Endodermal cell (in vitro differentiated cells): ENCODE results near the gene MRO. TPM values are rescaled to one million over a fixed set of nuclear protein-coding genes. Genes with fewer than 3 reads are reported as not detected.
A peak's percentile ranks its signal among the peaks of the same experiment; 100 is the strongest.

Experiments
- DNase-seq: peaks from one replicate; pipeline ENCODE4 v3.0.0-alpha.2; 2017
- H3K27ac ChIP-seq: 2 replicates; pipeline ENCODE4 v1.5.1; 2013; ENCODE audit warnings: mild to moderate bottlenecking, low read depth, low read length, moderate library complexity
- H3K27me3 ChIP-seq: 2 replicates; pipeline ENCODE4 v1.6.1; 2013; ENCODE audit warnings: mild to moderate bottlenecking, low read length, moderate library complexity; ENCODE audit not compliant: insufficient read depth, control insufficient read depth, poor library complexity, severe bottlenecking
- H3K36me3 ChIP-seq: 2 replicates; pipeline ENCODE4 v1.7.0; 2013; ENCODE audit warnings: mild to moderate bottlenecking, low read length, moderate library complexity; ENCODE audit not compliant: control insufficient read depth, insufficient read depth
- H3K4me1 ChIP-seq: one replicate; pipeline ENCODE4 v1.7.0; 2013; ENCODE audit warnings: low read length; ENCODE audit not compliant: control insufficient read depth, insufficient read depth
- H3K4me3 ChIP-seq: 2 replicates; pipeline ENCODE4 v1.5.1; 2013; ENCODE audit warnings: mild to moderate bottlenecking, low read length, moderate library complexity
- H3K9ac ChIP-seq: 2 replicates; pipeline ENCODE4 v1.6.1; 2013; ENCODE audit warnings: mild to moderate bottlenecking, low read length, moderate library complexity; ENCODE audit not compliant: poor library complexity, severe bottlenecking; ENCODE audit errors: extremely low read depth
- H3K9me3 ChIP-seq: 2 replicates; pipeline ENCODE4 v1.6.1; 2013; ENCODE audit warnings: mild to moderate bottlenecking, low read length, moderate library complexity; ENCODE audit not compliant: control insufficient read depth
- H3K27ac Mint-ChIP-seq: 2 replicates; pipeline ENCODE4 v1.8.0; 2020; ENCODE audit warnings: mixed read lengths
- H3K27me3 Mint-ChIP-seq: 2 replicates; pipeline ENCODE4 v1.8.0; 2021; ENCODE audit warnings: mild to moderate bottlenecking, mixed read lengths; ENCODE audit not compliant: insufficient read depth
- H3K36me3 Mint-ChIP-seq: 2 replicates; pipeline ENCODE4 v1.8.0; 2020; ENCODE audit warnings: low read depth, mixed read lengths
- H3K4me1 Mint-ChIP-seq: 2 replicates; pipeline ENCODE4 v1.8.0; 2020; ENCODE audit warnings: mixed read lengths
- H3K4me3 Mint-ChIP-seq: 2 replicates; pipeline ENCODE4 v1.8.0; 2020; ENCODE audit warnings: mild to moderate bottlenecking, moderate library complexity, mixed read lengths
- H3K9me3 Mint-ChIP-seq: 2 replicates; pipeline ENCODE4 v1.8.0; 2020; ENCODE audit warnings: mild to moderate bottlenecking, mixed read lengths
- WGBS, 2 experiments: methylation state at CpG; one replicate each; pipeline versions ENCODE4 v1.1.5 to v1.1.7; 2013; ENCODE audit warnings: missing lambda C conversion rate in 2 of 2, mixed read lengths in 1 of 2; ENCODE audit not compliant: insufficient coverage in 1 of 2, insufficient read length in 1 of 2; 5-methylcytosine and 5-hydroxymethylcytosine counted together
- total RNA-seq, 2 donors: library from RNA; stranded (reverse); fragmentation: NEBNext Ultra II Directional in 1 of 2; extraction: Animal tissue kit (Norgen Biotek cat#: 25700) in 1 of 2; gene quantifications; 2 replicates in 1 of 2; 3 replicates in 1 of 2; pipeline ENCODE4 v1.2.1, GENCODE V29; 2021
- TF ChIP-seq, protein P1 (sequence below): fragments of 200-600 bp; sonication (generic); conservative IDR thresholded peaks from 2 replicates; pipeline ENCODE4 v1.5.0; 2021; ENCODE audit warnings: antibody characterized with exemption, mild to moderate bottlenecking

Gene MRO
- total RNA-seq, 2 donors from 2014 or later, result 0.35 to 0.55 TPM

DNA sequence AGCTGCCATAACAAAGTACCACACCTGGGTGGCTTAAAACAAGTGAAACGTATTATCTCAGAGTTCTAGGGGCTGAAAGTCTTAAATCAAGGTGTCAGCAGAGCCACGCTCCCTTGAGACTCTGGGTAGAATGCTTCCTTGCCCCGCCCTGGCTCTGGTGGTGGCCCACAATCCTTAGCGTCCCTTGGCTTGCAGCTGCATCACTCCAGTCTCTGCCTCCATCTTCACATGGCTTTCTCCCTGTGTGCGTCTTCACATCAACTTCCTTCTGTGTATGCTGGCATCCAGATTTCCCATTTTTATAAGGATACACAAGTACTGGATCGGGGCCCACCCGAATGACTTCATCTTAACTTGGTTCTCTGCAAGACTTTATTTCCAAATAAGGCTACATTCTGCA is 62.5 kb downstream of the MRO start:
- Mint-ChIP-seq H3K4me3 (no peak overlapping the region), H3K4me1 (no peaks in the 10 kb centered on the region), H3K36me3 (no peaks in the 10 kb centered on the region), H3K27ac (no peak overlapping the region), H3K9me3 (peaks cover 5% of the 10 kb centered on the region), H3K27me3 (peaks cover 4% of the 10 kb centered on the region)
- no peaks in the 10 kb centered on the region for H3K27me3 ChIP-seq
- no peak overlapping the region for H3K9ac ChIP-seq
- WGBS, 2 experiments, result 93 to 94% methylated on average over 7 of the region's 7 CpGs
- no peaks in the 10 kb centered on the region for H3K36me3 ChIP-seq
- peak; percentile 23 for DNase-seq
- no peaks in the 10 kb centered on the region for H3K4me1 ChIP-seq
- no peak overlapping the region for H3K27ac ChIP-seq
- H3K9me3 ChIP-seq, result peaks cover 6% of the 10 kb centered on the region
- TF ChIP-seq, protein P1, sequence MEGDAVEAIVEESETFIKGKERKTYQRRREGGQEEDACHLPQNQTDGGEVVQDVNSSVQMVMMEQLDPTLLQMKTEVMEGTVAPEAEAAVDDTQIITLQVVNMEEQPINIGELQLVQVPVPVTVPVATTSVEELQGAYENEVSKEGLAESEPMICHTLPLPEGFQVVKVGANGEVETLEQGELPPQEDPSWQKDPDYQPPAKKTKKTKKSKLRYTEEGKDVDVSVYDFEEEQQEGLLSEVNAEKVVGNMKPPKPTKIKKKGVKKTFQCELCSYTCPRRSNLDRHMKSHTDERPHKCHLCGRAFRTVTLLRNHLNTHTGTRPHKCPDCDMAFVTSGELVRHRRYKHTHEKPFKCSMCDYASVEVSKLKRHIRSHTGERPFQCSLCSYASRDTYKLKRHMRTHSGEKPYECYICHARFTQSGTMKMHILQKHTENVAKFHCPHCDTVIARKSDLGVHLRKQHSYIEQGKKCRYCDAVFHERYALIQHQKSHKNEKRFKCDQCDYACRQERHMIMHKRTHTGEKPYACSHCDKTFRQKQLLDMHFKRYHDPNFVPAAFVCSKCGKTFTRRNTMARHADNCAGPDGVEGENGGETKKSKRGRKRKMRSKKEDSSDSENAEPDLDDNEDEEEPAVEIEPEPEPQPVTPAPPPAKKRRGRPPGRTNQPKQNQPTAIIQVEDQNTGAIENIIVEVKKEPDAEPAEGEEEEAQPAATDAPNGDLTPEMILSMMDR, result no peak
- no peak overlapping the region for H3K4me3 ChIP-seq

DNA sequence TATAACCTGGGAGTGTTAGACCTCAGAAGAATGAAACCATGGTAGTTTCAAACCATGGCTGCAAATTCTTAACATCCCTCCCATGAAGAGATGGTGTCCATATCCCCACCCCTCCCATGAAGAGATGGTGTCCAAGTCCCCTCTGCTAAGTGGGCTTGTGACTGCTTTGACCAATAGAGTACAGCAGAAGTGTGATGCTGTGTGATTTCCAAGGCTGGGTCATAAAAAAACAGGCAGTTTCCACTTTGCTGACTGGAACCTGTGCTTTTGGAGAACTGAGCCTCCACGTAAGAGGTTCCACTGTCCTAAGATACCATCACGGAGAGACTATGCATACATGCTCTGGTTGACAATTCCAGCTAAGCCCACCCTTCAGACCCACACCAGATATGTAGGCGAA is 65.5 kb downstream of the MRO start:
- 92 to 97% methylated on average over 3 of the region's 3 CpGs for WGBS, 2 experiments
- no peak overlapping the region for H3K9ac ChIP-seq
- H3K36me3 Mint-ChIP-seq, result no peaks in the 10 kb centered on the region

DNA sequence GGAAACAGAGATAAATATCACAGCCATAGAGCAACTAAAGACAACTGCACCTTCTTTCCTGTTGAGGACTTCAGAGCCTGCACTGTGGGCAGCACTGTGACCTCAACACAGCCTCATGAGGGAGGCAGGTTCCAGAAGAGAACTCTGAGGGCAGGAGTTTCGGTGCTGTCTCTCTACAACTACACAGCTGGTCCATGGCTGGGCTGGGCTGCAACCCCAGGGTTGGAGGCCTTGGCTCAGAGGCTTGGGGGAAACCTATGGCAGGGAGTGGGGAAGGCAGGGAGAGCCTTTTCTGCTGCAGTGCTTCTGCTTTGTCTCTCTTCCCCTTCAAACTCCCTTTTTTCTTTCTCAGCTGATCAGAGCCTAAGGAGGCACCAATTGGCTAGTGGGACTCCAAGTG is 66.5 kb downstream of the MRO start:
- Mint-ChIP-seq H3K4me3 (no peak overlapping the region), H3K36me3 (no peaks in the 10 kb centered on the region), H3K4me1 (peaks cover 31% of the 10 kb centered on the region), H3K9me3 (peaks cover 5% of the 10 kb centered on the region), H3K27me3 (peaks cover 5% of the 10 kb centered on the region), H3K27ac (no peak overlapping the region)
- DNase-seq, result peak; percentile 20
- Histone ChIP-seq H3K27me3 (no peaks in the 10 kb centered on the region), H3K36me3 (no peaks in the 10 kb centered on the region), H3K4me3 (no peak overlapping the region), H3K9me3 (peaks cover 6% of the 10 kb centered on the region), H3K9ac (no peak overlapping the region), H3K27ac (no peak overlapping the region), H3K4me1 (peaks cover 10% of the 10 kb centered on the region)
- 94% methylated on average over 1 of the region's 1 CpG; no CpG with 5 or more reads in 1 of the 2 experiments for WGBS, 2 experiments
- TF ChIP-seq, protein P1, result no peak

More for the DNA sequence above, 65.5 kb downstream of the MRO start:
- H3K36me3 ChIP-seq, result no peaks in the 10 kb centered on the region
- Mint-ChIP-seq H3K27me3 (peaks cover 5% of the 10 kb centered on the region), H3K9me3 (peaks cover 5% of the 10 kb centered on the region), H3K4me3 (no peak overlapping the region), H3K27ac (no peak overlapping the region), H3K4me1 (peaks cover 22% of the 10 kb centered on the region)
- H3K27ac ChIP-seq, result no peak overlapping the region
- no peaks in the 10 kb centered on the region for H3K27me3 ChIP-seq
- peak; percentile 17 for DNase-seq
- no peak overlapping the region for H3K4me3 ChIP-seq
- TF ChIP-seq, protein P1, result no peak
- peaks cover 4% of the 10 kb centered on the region for H3K4me1 ChIP-seq
- peaks cover 6% of the 10 kb centered on the region for H3K9me3 ChIP-seq
